ENCODE measurements around the gene STUM.

Gene STUM

GRCh38 chr1:226523646-226524406, 24.7 kb upstream of the STUM start:
- no peak for TF ChIP-seq CTCF (conservative IDR thresholded peaks at IDR 0.05; ENCODE audit: low read depth)
- no peak for DNase-seq (ENCODE audit: low spot score)
- no peak overlapping the region for H3K27ac ChIP-seq
- CTCF ChIA-PET: interaction anchor here (0.5 to 0.6 kb wide), 2 partner anchors 202 to 418 kb away, joined by 3 to 4 read pairs; no protein-coding TSS in a partner anchor
- POLR2A ChIA-PET (ENCODE audit: low non-redundant PET): no interaction called here

DNA sequence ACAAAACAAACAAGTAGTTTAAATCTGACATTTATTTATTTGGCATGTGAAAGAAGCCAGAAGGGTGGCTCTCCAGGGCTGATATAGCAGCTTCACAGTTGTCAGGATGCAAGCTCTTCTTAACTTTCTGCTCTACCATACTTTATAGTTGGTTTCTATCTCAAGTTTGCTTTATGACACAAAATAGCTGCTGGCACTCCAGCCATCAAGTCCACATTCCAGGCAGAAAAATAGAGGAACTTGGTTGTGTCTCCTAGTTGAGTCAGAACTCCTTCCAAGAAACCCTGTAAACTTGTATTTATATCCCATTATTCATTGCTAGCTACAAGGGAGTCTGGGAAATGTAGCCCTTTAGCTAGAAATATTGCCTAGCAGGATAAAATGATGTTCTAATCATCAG, 24.0 kb upstream of the STUM start:
- H3K27ac ChIP-seq: no peak overlapping the region
- CTCF ChIA-PET: interaction anchor here (0.8 kb wide), 1 partner anchor 15 kb away, joined by 8 read pairs; no protein-coding TSS in a partner anchor
- POLR2A ChIA-PET (ENCODE audit: low non-redundant PET): no interaction called here

DNA sequence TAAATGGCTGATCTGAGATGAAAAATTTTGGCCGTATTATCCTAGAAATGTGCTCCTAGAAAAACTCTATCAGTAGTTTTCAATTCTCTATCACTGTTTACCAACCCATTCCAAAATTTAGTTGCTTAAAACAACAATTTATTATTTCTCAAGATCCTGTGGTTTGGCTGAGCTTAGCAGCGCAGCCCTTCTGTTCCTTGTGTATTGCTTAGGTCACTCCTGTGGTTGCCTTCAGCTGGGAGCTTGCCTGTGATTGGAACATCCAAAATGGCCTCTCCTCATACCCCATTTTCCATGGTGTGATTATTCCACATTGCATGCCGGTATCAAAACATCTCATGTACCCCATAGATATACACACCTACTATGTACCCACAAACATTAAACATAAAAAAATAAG, 22.8 kb upstream of the STUM start:
- no peak for DNase-seq (ENCODE audit: low spot score)
- POLR2A ChIA-PET (ENCODE audit: low non-redundant PET): no interaction called here
- H3K27ac ChIP-seq: no peak overlapping the region
- CTCF ChIA-PET: interaction anchor here (0.6 kb wide), 1 partner anchor 254 kb away, joined by 4 read pairs; no protein-coding TSS in a partner anchor
- TF ChIP-seq CTCF (conservative IDR thresholded peaks at IDR 0.05; ENCODE audit: low read depth): no peak

More for the DNA sequence above, 24.0 kb upstream of the STUM start:
- TF ChIP-seq CTCF (conservative IDR thresholded peaks at IDR 0.05; ENCODE audit: low read depth): no peak
- no peak for DNase-seq (ENCODE audit: low spot score)

DNA sequence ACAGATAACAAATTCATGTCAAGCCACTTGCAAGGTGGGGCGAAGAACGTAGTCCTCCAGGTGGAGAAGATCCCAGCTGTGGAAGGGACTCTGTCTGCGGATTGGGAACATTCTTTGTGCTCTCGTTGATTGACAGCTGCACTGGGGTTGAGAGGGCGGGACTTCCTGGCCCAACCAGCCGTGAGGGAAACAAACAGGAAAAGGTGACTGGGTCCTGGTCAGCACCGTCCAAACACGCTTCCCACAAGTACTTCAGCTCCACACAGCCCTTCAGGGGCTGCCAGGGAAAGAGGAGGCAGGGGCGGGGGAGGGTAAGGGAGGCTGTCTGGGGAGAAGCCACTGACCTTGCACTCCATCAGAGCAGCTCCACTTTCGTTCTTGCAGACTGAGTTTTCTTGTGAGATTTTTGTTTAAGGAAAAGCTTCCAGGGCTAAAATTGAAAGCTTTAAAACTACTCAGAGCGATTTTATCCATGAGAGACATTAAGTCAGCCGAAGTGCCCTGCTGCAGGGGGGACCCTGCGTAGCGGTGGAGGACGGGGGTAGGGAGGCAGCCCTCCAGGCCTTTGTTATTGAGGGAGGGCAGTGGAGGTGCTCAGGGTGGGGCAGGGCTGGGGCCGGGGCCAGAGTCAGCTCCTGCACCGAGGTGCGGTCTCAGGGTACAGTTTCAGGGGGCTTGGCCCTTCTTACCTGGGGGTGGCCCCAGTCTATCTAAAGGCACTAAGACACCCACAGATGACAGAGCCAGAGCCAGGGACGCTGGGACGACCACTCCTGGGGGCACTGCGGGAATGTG, 21.6 kb upstream of the STUM start:
- CTCF ChIA-PET: interaction anchor here (0.7 kb wide), 1 partner anchor 547 kb away, joined by 3 read pairs; no protein-coding TSS in a partner anchor
- TF ChIP-seq CTCF (conservative IDR thresholded peaks at IDR 0.05; ENCODE audit: low read depth): no peak
- no peak overlapping the region for H3K27ac ChIP-seq
- POLR2A ChIA-PET (ENCODE audit: low non-redundant PET): no interaction called here
- peak; percentile 41 for DNase-seq (ENCODE audit: low spot score)

- ChIA-PET POLR2A (ENCODE audit: low non-redundant PET) (no interaction called here), CTCF (interaction anchor here (0.7 to 1.6 kb wide), 2 partner anchors 11 to 38 kb away, joined by 3 to 4 read pairs; no protein-coding TSS in a partner anchor)
- TF ChIP-seq CTCF (conservative IDR thresholded peaks at IDR 0.05; ENCODE audit: low read depth): no peak
- DNase-seq (ENCODE audit: low spot score): no peak
- H3K27ac ChIP-seq: no peak overlapping the region
Measured at GRCh38 chr1:226529891-226530290, 18.7 kb upstream of the STUM start.

- no peak for DNase-seq (ENCODE audit: low spot score)
- ChIA-PET CTCF (interaction anchor here (1.6 kb wide), 1 partner anchor 10 kb away, joined by 3 read pairs; no protein-coding TSS in a partner anchor), POLR2A (ENCODE audit: low non-redundant PET) (no interaction called here)
- TF ChIP-seq CTCF (conservative IDR thresholded peaks at IDR 0.05; ENCODE audit: low read depth): no peak
- no peak overlapping the region for H3K27ac ChIP-seq
Measured at GRCh38 chr1:226530591-226530990, 18.0 kb upstream of the STUM start.
